H1 (cell line): ENCODE measurements around the gene STXBP4. TPM values are rescaled to one million over a fixed set of nuclear protein-coding genes. Genes with fewer than 3 reads are reported as not detected.

Experiments
- CTCF ChIA-PET: fragments of 300-600 bp; sonication (Branson Sonifier 250); formaldehyde crosslinking; loops from one replicate; lab custom pipeline; 2021; ENCODE audit not compliant: partially characterized antibody; lab: Charles Lee
- POLR2A ChIA-PET: fragments of 300-600 bp; sonication (Branson Sonifier 250); formaldehyde crosslinking; loops from one replicate; lab custom pipeline; 2021; ENCODE audit warnings: inconsistent platforms; ENCODE audit not compliant: partially characterized antibody; lab: Charles Lee
- DNase-seq, 2 experiments: peaks; one replicate each; pipeline versions ENCODE4 v3.0.0 to v3.0.0-alpha.2; 2010 to 2022; ENCODE audit warnings: low spot score in 2 of 2, low read depth in 1 of 2, mixed read lengths in 1 of 2
- FAIRE-seq: peaks from 2 replicates; lab custom pipeline; 2011; peaks lifted over from hg19 to GRCh38; lab: Jason Lieb, UNC
- H2AFZ ChIP-seq: 2 replicates; pipeline ENCODE4 v1.8.1; 2012; ENCODE audit warnings: low read length, inconsistent platforms
- H2AK5ac ChIP-seq: 2 replicates; pipeline ENCODE4 v1.6.1; 2013; ENCODE audit warnings: low read depth, low read length
- H2BK120ac ChIP-seq: replicated peaks from 2 replicates; pipeline ENCODE3; 2013; ENCODE audit warnings: low read depth, low read length, inconsistent platforms
- H2BK12ac ChIP-seq: 2 replicates; pipeline ENCODE4 v1.6.1; 2013; ENCODE audit warnings: low read depth, low read length
- H2BK15ac ChIP-seq: 2 replicates; pipeline ENCODE4 v1.6.1; 2013; ENCODE audit warnings: low read length
- H2BK20ac ChIP-seq: 2 replicates; pipeline ENCODE4 v1.6.1; 2013; ENCODE audit warnings: low read length
- H2BK5ac ChIP-seq: 2 replicates; pipeline ENCODE4 v1.6.1; 2013; ENCODE audit warnings: low read depth, low read length
- H3K14ac ChIP-seq: 2 replicates; pipeline ENCODE4 v1.6.1; 2013; ENCODE audit warnings: inconsistent platforms; ENCODE audit not compliant: insufficient read length
- H3K18ac ChIP-seq: 2 replicates; pipeline ENCODE4 v1.6.1; 2013; ENCODE audit warnings: low read length; ENCODE audit errors: extremely low read depth
- H3K23ac ChIP-seq: 2 replicates; pipeline ENCODE4 v1.6.1; 2013; ENCODE audit warnings: inconsistent platforms; ENCODE audit not compliant: insufficient read length
- H3K23me2 ChIP-seq: 2 replicates; pipeline ENCODE4 v1.6.1; 2013; ENCODE audit warnings: low read depth, low read length
- H3K27ac ChIP-seq: 2 replicates; pipeline ENCODE4 v1.6.1; 2011; ENCODE audit warnings: low read depth, low read length, inconsistent platforms
- H3K27me3 ChIP-seq, 4 experiments: replicated peaks in 1 of 4; 1 replicate in 1 of 4; 2 replicates in 3 of 4; pipeline versions ENCODE4 v1.6.1 to v1.8.1; 2011 to 2013; ENCODE audit warnings: low read length in 3 of 4, mild to moderate bottlenecking in 3 of 4, inconsistent platforms in 2 of 4, mixed read lengths in 2 of 4, moderate library complexity in 1 of 4; ENCODE audit not compliant: control insufficient read depth in 3 of 4, insufficient read depth in 3 of 4; ENCODE audit errors: extremely low read depth in 1 of 4
- H3K36me3 ChIP-seq, 4 experiments: 2 replicates each; pipeline versions ENCODE4 v1.6.1 to v1.8.1; 2011 to 2013; ENCODE audit warnings: mild to moderate bottlenecking in 4 of 4, low read length in 3 of 4, moderate library complexity in 2 of 4, control low read depth in 1 of 4, inconsistent platforms in 1 of 4; ENCODE audit not compliant: insufficient read depth in 4 of 4, control insufficient read depth in 2 of 4
- H3K4ac ChIP-seq: replicated peaks from 2 replicates; pipeline ENCODE3; 2013; ENCODE audit warnings: low read length, low read depth, mixed read lengths, inconsistent platforms; ENCODE audit not compliant: insufficient read length
- H3K4me1 ChIP-seq, 4 experiments: replicated peaks in 1 of 4; 1 replicate in 1 of 4; 2 replicates in 3 of 4; pipeline versions ENCODE4 v1.6.1 to v1.8.1; 2011 to 2013; ENCODE audit warnings: low read length in 3 of 4, inconsistent platforms in 2 of 4, mixed read lengths in 1 of 4; ENCODE audit not compliant: insufficient read depth in 4 of 4, control insufficient read depth in 3 of 4
- H3K4me2 ChIP-seq, 2 experiments: 2 replicates each; pipeline versions ENCODE4 v1.6.1 to v1.8.1; 2011 to 2013; ENCODE audit warnings: low read depth in 2 of 2, low read length in 2 of 2, control low read depth in 1 of 2, inconsistent platforms in 1 of 2, mild to moderate bottlenecking in 1 of 2; ENCODE audit not compliant: insufficient read depth in 1 of 2
- H3K4me3 ChIP-seq, 4 experiments: fragments of 200-600, 300-600 bp in 1 of 4; sonication (generic), shearing (Covaris generic), sonication (Bioruptor Twin) in 1 of 4; 2 replicates each; pipeline versions ENCODE4 v1.5.1 to v1.8.1; 2011 to 2016; ENCODE audit warnings: low read length in 4 of 4, low read depth in 3 of 4, control low read depth in 2 of 4, inconsistent platforms in 2 of 4, mild to moderate bottlenecking in 2 of 4, mixed read lengths in 1 of 4, moderate library complexity in 1 of 4; ENCODE audit not compliant: insufficient read depth in 2 of 4; ENCODE audit errors: extremely low read depth in 1 of 4
- H3K56ac ChIP-seq: replicated peaks from 2 replicates; pipeline ENCODE3; 2013; ENCODE audit warnings: low read depth, mild to moderate bottlenecking, mixed read lengths, low read length, inconsistent platforms; ENCODE audit not compliant: insufficient read length
- H3K79me1 ChIP-seq: 2 replicates; pipeline ENCODE4 v1.6.1; 2013; ENCODE audit warnings: low read depth, low read length, control low read depth
- H3K79me2 ChIP-seq, 2 experiments: 2 replicates each; pipeline versions ENCODE4 v1.6.1 to v1.8.1; 2012 to 2013; ENCODE audit warnings: low read length in 2 of 2, mild to moderate bottlenecking in 2 of 2, inconsistent platforms in 1 of 2; ENCODE audit not compliant: insufficient read depth in 2 of 2, control insufficient read depth in 1 of 2
- H3K9ac ChIP-seq, 4 experiments: replicated peaks in 1 of 4; 1 replicate in 1 of 4; 2 replicates in 3 of 4; pipeline versions ENCODE4 v1.6.1 to v1.8.1; 2011 to 2013; ENCODE audit warnings: low read depth in 3 of 4, low read length in 3 of 4, control low read depth in 2 of 4, mild to moderate bottlenecking in 2 of 4, moderate library complexity in 2 of 4, inconsistent platforms in 1 of 4; ENCODE audit errors: extremely low read depth in 1 of 4
- H3K9me3 ChIP-seq, 2 experiments: 2 replicates each; pipeline versions ENCODE4 v1.6.1 to v1.8.1; 2012 to 2013; ENCODE audit warnings: mild to moderate bottlenecking in 2 of 2, moderate library complexity in 2 of 2, control low read depth in 1 of 2, inconsistent platforms in 1 of 2, low read depth in 1 of 2, low read length in 1 of 2, mixed read lengths in 1 of 2; ENCODE audit not compliant: insufficient read depth in 2 of 2
- H4K20me1 ChIP-seq, 2 experiments: replicated peaks in 1 of 2; 2 replicates each; pipeline versions ENCODE3 to v1.8.1; 2011 to 2013; ENCODE audit warnings: inconsistent platforms in 2 of 2, low read length in 2 of 2, mild to moderate bottlenecking in 1 of 2; ENCODE audit not compliant: insufficient read depth in 2 of 2, control insufficient read depth in 1 of 2
- H4K5ac ChIP-seq: 2 replicates; pipeline ENCODE4 v1.6.1; 2013; ENCODE audit warnings: low read length, low read depth, mixed read lengths, inconsistent platforms; ENCODE audit not compliant: insufficient read length
- H4K8ac ChIP-seq: 2 replicates; pipeline ENCODE4 v1.8.0; 2013; ENCODE audit warnings: mild to moderate bottlenecking, moderate library complexity, low read length, inconsistent platforms; ENCODE audit not compliant: insufficient read depth; ENCODE audit errors: extremely low read depth
- H4K91ac ChIP-seq: replicated peaks from 2 replicates; pipeline ENCODE3; 2013; ENCODE audit warnings: low read length, mixed read lengths, inconsistent platforms; ENCODE audit not compliant: insufficient read length
- BACH1 ChIP-seq: IDR thresholded peaks from 2 replicates; pipeline ENCODE4 v1.6.1; 2012; ENCODE audit warnings: low read length, improper control_type of control experiment
- BCL11A ChIP-seq, 2 experiments: IDR thresholded peaks; one replicate each; pipeline ENCODE4 v1.6.1; 2011; ENCODE audit warnings: low read depth in 2 of 2, low read length in 2 of 2, mild to moderate bottlenecking in 2 of 2
- CEBPB ChIP-seq: IDR thresholded peaks from 2 replicates; pipeline ENCODE4 v1.6.1; 2012; ENCODE audit warnings: low read depth, low read length
- CHD1 ChIP-seq: IDR thresholded peaks from 2 replicates; pipeline ENCODE4 v1.6.1; 2012; ENCODE audit warnings: low read depth, low read length, improper control_type of control experiment
- CHD2 ChIP-seq: IDR thresholded peaks from 2 replicates; pipeline ENCODE4 v1.6.1; 2012; ENCODE audit warnings: low read length, improper control_type of control experiment
- EP300 ChIP-seq, 2 experiments: IDR thresholded peaks; 1 replicate in 1 of 2; 2 replicates in 1 of 2; pipeline ENCODE4 v1.6.1; 2011 to 2012; ENCODE audit warnings: low read depth in 2 of 2, low read length in 2 of 2, mild to moderate bottlenecking in 2 of 2, borderline replicate concordance in 1 of 2, inconsistent platforms in 1 of 2, moderate library complexity in 1 of 2
- EZH2 ChIP-seq: fragments of 200-600 bp; sonication (generic); IDR thresholded peaks from 2 replicates; pipeline ENCODE4 v1.7.1; 2012; ENCODE audit warnings: low read depth, mild to moderate bottlenecking, moderate library complexity, low read length, inconsistent platforms; ENCODE audit not compliant: severe bottlenecking
- HDAC2 ChIP-seq, 2 experiments: fragments of 300-600 bp in 1 of 2; sonication (generic) in 1 of 2; IDR thresholded peaks; 2 replicates each; pipeline ENCODE4 v1.6.1; 2011 to 2012; ENCODE audit warnings: low read depth in 2 of 2, low read length in 2 of 2, mild to moderate bottlenecking in 2 of 2, moderate library complexity in 2 of 2, borderline replicate concordance in 1 of 2, inconsistent platforms in 1 of 2
- JUND ChIP-seq: IDR thresholded peaks from 2 replicates; pipeline ENCODE4 v1.6.1; 2011; ENCODE audit warnings: mild to moderate bottlenecking, improper control_type of control experiment, low read length
- KDM1A ChIP-seq: fragments of 200-600, 300-600 bp; sonication (generic); IDR thresholded peaks from 2 replicates; pipeline ENCODE4 v1.7.1; 2016; ENCODE audit warnings: mild to moderate bottlenecking, low read length, borderline replicate concordance
- SAP30 ChIP-seq: fragments of 300-600 bp; sonication (generic); IDR thresholded peaks from 2 replicates; pipeline ENCODE4 v1.7.1; 2012; ENCODE audit warnings: low read length, moderate library complexity, mild to moderate bottlenecking, inconsistent platforms; ENCODE audit not compliant: insufficient read depth, insufficient replicate concordance
- SIX5 ChIP-seq: IDR thresholded peaks from 2 replicates; pipeline ENCODE4 v1.6.1; 2011; ENCODE audit warnings: mild to moderate bottlenecking, low read depth, low read length
- WGBS, 2 experiments: shearing (Covaris generic) in 1 of 2; methylation state at CpG; one replicate each; pipeline versions ENCODE4 v1.1.6 to v1.1.7; 2013 to 2015; ENCODE audit warnings: low lambda C conversion rate in 2 of 2, mixed read lengths in 2 of 2, inconsistent platforms in 1 of 2, low coverage in 1 of 2, missing lambda C conversion rate in 1 of 2; ENCODE audit not compliant: insufficient replicate concordance in 2 of 2, insufficient coverage in 1 of 2, insufficient read length in 1 of 2; ENCODE audit errors: extremely low coverage in 1 of 2, missing lambda C conversion rate in 1 of 2; 5-methylcytosine and 5-hydroxymethylcytosine counted together
- polyA plus RNA-seq, 7 experiments: library from polyadenylated mRNA; depleted of rRNA in 3 of 7; stranded (reverse) in 5 of 7; unstranded in 2 of 7; fragments of >200 nt in 5 of 7; fragments of 200-250 nt in 2 of 7; gene quantifications; 1 replicate in 5 of 7; 2 replicates in 1 of 7; 4 replicates in 1 of 7; pipeline versions ENCODE4 v1.2.1 to v1.2.3, GENCODE V29; 2011 to 2013; ENCODE audit warnings: missing spikeins in 2 of 7, mixed read lengths in 2 of 7
- total RNA-seq: library from RNA; stranded (reverse); fragmentation: NEBNext Ultra II Directional; extraction: Animal tissue kit (Norgen Biotek cat#: 25700); gene quantifications from 2 replicates; pipeline ENCODE4 v1.2.1, GENCODE V29; 2021
- TF ChIP-seq, protein P1 (sequence below): IDR thresholded peaks from 2 replicates; pipeline ENCODE4 v1.6.1; 2012; ENCODE audit warnings: inconsistent platforms

STXBP4 gene
- total and polyA plus RNA-seq, 2 of the 8 experiments (the other 6 are each of a cell fraction or from before 2014, with no cell fraction given): 3.2 to 18.5 TPM

DNA sequence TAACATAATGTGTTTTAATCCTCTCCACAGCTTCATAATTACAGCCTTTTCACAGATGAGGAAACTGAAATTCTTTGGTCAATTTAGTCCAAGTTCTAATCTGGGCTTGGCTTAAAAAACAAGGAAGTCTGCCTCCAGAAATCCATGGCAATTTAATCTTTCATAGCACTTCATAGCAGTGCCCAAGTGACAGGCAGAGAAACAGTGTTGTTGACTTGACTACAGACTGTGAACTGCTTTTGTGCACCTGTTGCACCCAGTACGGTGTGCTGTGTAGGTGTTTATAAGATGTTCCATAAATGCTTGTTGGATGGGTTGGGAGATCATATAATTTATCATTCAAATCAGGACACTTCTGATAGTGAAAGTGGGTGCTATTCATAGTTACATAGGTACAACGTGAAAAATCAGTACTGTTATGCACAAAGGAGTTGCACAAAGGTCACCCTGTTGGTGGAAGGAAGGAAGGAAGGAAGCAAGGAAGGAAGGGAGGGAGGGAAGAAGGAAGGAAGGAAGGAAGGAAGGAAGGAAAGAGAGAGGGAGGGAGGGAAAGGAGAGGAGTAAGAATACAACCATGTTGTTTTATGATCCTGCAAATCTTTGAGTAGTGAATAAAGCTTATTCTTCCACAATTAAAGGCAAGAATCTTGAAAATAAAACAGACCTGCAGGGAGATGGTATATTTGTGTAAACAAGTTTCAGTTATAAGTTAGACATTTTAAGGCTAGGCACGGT lies 239.7 kb downstream of the STXBP4 start:
- ChIA-PET CTCF (no interaction called here), POLR2A (no interaction called here)
- no peaks in the 10 kb centered on the region for H3K36me3 ChIP-seq
- no peak overlapping the region for H2AFZ ChIP-seq
- DNase-seq: no peak
- no peak overlapping the region for H3K4me3 ChIP-seq
- no peak overlapping the region for H2BK5ac ChIP-seq
- H3K27ac ChIP-seq: no peak overlapping the region
- H3K4me2 ChIP-seq: no peak overlapping the region
- no peak overlapping the region for H2BK15ac ChIP-seq
- no peak overlapping the region for H4K5ac ChIP-seq
- H3K9me3 ChIP-seq: no peaks in the 10 kb centered on the region
- no peak overlapping the region for H2BK12ac ChIP-seq
- H2BK120ac ChIP-seq: no peak overlapping the region
- H2AK5ac ChIP-seq: no peak overlapping the region
- no peak overlapping the region for H3K18ac ChIP-seq
- H2BK20ac ChIP-seq: no peak overlapping the region
- WGBS, 2 experiments: 71% methylated on average over 3 of the region's 3 CpGs; no CpG with 5 or more reads in 1 of the 2 experiments
- H3K4ac ChIP-seq: no peak overlapping the region
- H3K23me2 ChIP-seq: no peaks in the 10 kb centered on the region
- no peak overlapping the region for H4K8ac ChIP-seq
- no peaks in the 10 kb centered on the region for H4K20me1 ChIP-seq
- FAIRE-seq: no peak
- no peak overlapping the region for H3K9ac ChIP-seq
- no peak overlapping the region for H3K14ac ChIP-seq
- H3K27me3 ChIP-seq: no peaks in the 10 kb centered on the region
- H3K23ac ChIP-seq: no peak overlapping the region
- no peak overlapping the region for H4K91ac ChIP-seq
- H3K4me1 ChIP-seq: peaks cover 0 to 4% (median 0%) of the 10 kb centered on the region in 4 experiments; a peak in 1 of 7 replicates
- H3K56ac ChIP-seq: no peak overlapping the region
- no peaks in the 10 kb centered on the region for H3K79me2 ChIP-seq
- H3K79me1 ChIP-seq: no peaks in the 10 kb centered on the region
- TF ChIP-seq JUND: no peak
- no peak for TF ChIP-seq KDM1A
- TF ChIP-seq SAP30: no peak
- TF ChIP-seq CHD2: no peak
- TF ChIP-seq HDAC2 (IDR thresholded peaks at IDR 0.05; ENCODE audit: borderline replicate concordance in 1 of 2, low read depth in 2 of 2, low read length in 2 of 2): no peak
- TF ChIP-seq CEBPB: no peak
- no peak for TF ChIP-seq SIX5
- TF ChIP-seq, protein P1, sequence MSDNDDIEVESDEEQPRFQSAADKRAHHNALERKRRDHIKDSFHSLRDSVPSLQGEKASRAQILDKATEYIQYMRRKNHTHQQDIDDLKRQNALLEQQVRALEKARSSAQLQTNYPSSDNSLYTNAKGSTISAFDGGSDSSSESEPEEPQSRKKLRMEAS: no peak
- no peak for TF ChIP-seq BACH1
- no peak for TF ChIP-seq CHD1
- no peak for TF ChIP-seq EP300 (IDR thresholded peaks at IDR 0.05; ENCODE audit: borderline replicate concordance in 1 of 2, low read depth in 2 of 2, low read length in 2 of 2)
- TF ChIP-seq EZH2: no peak
- no peak for TF ChIP-seq BCL11A (IDR thresholded peaks at IDR 0.05; ENCODE audit: low read depth in 2 of 2, low read length in 2 of 2)
